Ovary (tissue), 3 donors: Measurements from ENCODE around the gene CNTFR.

Experiments
- CTCF ChIP-seq, 3 donors: fragments of 450-650 bp in 2 of 3; fragments of 200-600 bp in 1 of 3; IDR thresholded peaks; one replicate each; pipeline versions ENCODE4 v1.5.1 to v1.8.0; 2016 to 2022; ENCODE audit warnings: antibody characterized with exemption in 3 of 3, mild to moderate bottlenecking in 1 of 3
- EP300 ChIP-seq: sonication (generic); formaldehyde crosslinking; IDR thresholded peaks from one replicate; pipeline ENCODE4 v1.6.1; 2017; ENCODE audit warnings: antibody characterized with exemption
- POLR2A ChIP-seq: fragments of 450-650 bp; IDR thresholded peaks from one replicate; pipeline ENCODE4 v1.6.1; 2017; ENCODE audit warnings: antibody characterized with exemption, mild to moderate bottlenecking, moderate library complexity
- donor health status: DM: no; HTN: no; CAD: no.

GRCh38 chr9:34558919-34559623 is 30.5 kb downstream of the CNTFR start:
- TF ChIP-seq POLR2A, result no peak
- TF ChIP-seq CTCF (IDR thresholded peaks at IDR 0.05), result no peak
- no peak for TF ChIP-seq EP300
